GM12892 (cell line): ENCODE measurements around the gene PPP1R13B.
"Not testable (repeated sequence)": the region's sequence is repeated elsewhere in the genome, so short reads cannot be mapped to it uniquely, and the experiment has no call there.

ENCODE experiments used
- DNase-seq: peaks from one replicate; pipeline ENCODE4 v3.0.0; 2011; ENCODE audit not compliant: insufficient read length
- FAIRE-seq: peaks from 2 replicates; lab custom pipeline; 2011; peaks lifted over from hg19 to GRCh38; lab: Jason Lieb, UNC
- POLR2A ChIP-seq: IDR thresholded peaks from 2 replicates; pipeline ENCODE4 v1.6.1; 2011; ENCODE audit warnings: low read depth, low read length, control low read depth
- POLR2AphosphoS5 ChIP-seq: IDR thresholded peaks from 2 replicates; pipeline ENCODE4 v1.6.1; 2011; ENCODE audit warnings: low read depth, low read length, control low read depth
- TAF1 ChIP-seq: IDR thresholded peaks from 2 replicates; pipeline ENCODE4 v1.6.1; 2011; ENCODE audit warnings: low read depth, mild to moderate bottlenecking, control low read depth, low read length, borderline replicate concordance

Gene PPP1R13B

GRCh38 chr14:103694572-103695026 is 152.8 kb downstream of the PPP1R13B start:
- TF ChIP-seq TAF1: no peak
- no peak for TF ChIP-seq POLR2A
- TF ChIP-seq POLR2AphosphoS5: 0 out of 2 replicates have a peak, but pooled peaks have one; percentile 28
- no peak for DNase-seq
- no peak for FAIRE-seq

- DNase-seq (no peak), FAIRE-seq (no peak)
- TF ChIP-seq POLR2AphosphoS5 (no peak), POLR2A (no peak; the same call in 1 of the 2 replicates), TAF1 (no peak)
Observed at GRCh38 chr14:103693515-103693914, 153.9 kb downstream of the PPP1R13B start.

GRCh38 chr14:103692871-103693270 is 154.5 kb downstream of the PPP1R13B start:
- no peak for FAIRE-seq
- no peak for DNase-seq
- no peak for TF ChIP-seq POLR2A
- TF ChIP-seq POLR2AphosphoS5: no peak
- TF ChIP-seq TAF1: no peak

- DNase-seq (no peak), FAIRE-seq (no peak)
- TF ChIP-seq TAF1 (no peak), POLR2A (no peak), POLR2AphosphoS5 (no peak)
Observed at GRCh38 chr14:103692159-103692558, 155.2 kb downstream of the PPP1R13B start.

GRCh38 chr14:103691655-103692054 is 155.7 kb downstream of the PPP1R13B start:
- FAIRE-seq: not testable (repeated sequence)

GRCh38 chr14:103690332-103690731 is 157.0 kb downstream of the PPP1R13B start:
- DNase-seq (no peak), FAIRE-seq (peak; percentile 65)
- TF ChIP-seq POLR2A (no peak), TAF1 (no peak), POLR2AphosphoS5 (no peak)

More at GRCh38 chr14:103691655-103692054, 155.7 kb downstream of the PPP1R13B start:
- DNase-seq: not testable (repeated sequence)

- FAIRE-seq: peak; percentile 21
- TF ChIP-seq POLR2A: no peak
- no peak for TF ChIP-seq TAF1
- no peak for TF ChIP-seq POLR2AphosphoS5
- DNase-seq: no peak
Observed at GRCh38 chr14:103688906-103689902, 158.2 kb downstream of the PPP1R13B start.

GRCh38 chr14:103688441-103688840 is 158.9 kb downstream of the PPP1R13B start:
- no peak for DNase-seq
- no peak for FAIRE-seq
- TF ChIP-seq POLR2A: no peak
- no peak for TF ChIP-seq POLR2AphosphoS5
- TF ChIP-seq TAF1: no peak

- DNase-seq: no peak
- TF ChIP-seq TAF1 (no peak), POLR2AphosphoS5 (no peak), POLR2A (no peak)
- FAIRE-seq: no peak
Observed at GRCh38 chr14:103687712-103688111, 159.7 kb downstream of the PPP1R13B start.

- no peak for FAIRE-seq
Observed at GRCh38 chr14:103686831-103687485, 160.4 kb downstream of the PPP1R13B start.

GRCh38 chr14:103685276-103686211 is 161.8 kb downstream of the PPP1R13B start:
- TF ChIP-seq POLR2AphosphoS5: no peak
- TF ChIP-seq POLR2A: no peak
- no peak for TF ChIP-seq TAF1
- no peak for DNase-seq
- FAIRE-seq: no peak

More at GRCh38 chr14:103686831-103687485, 160.4 kb downstream of the PPP1R13B start:
- TF ChIP-seq POLR2AphosphoS5 (no peak), TAF1 (no peak), POLR2A (no peak)
- no peak for DNase-seq
